Ovary (tissue), 3 donors: ENCODE measurements around the gene GLUD1.

Experiments used
- EP300 ChIP-seq: sonication (generic); formaldehyde crosslinking; IDR thresholded peaks from one replicate; pipeline ENCODE4 v1.6.1; 2017; ENCODE audit warnings: antibody characterized with exemption
- POLR2A ChIP-seq: fragments of 450-650 bp; IDR thresholded peaks from one replicate; pipeline ENCODE4 v1.6.1; 2017; ENCODE audit warnings: antibody characterized with exemption, mild to moderate bottlenecking, moderate library complexity
- TF ChIP-seq, protein P1 (sequence below), 3 donors: fragments of 450-650 bp in 2 of 3; fragments of 200-600 bp in 1 of 3; IDR thresholded peaks; one replicate each; pipeline versions ENCODE4 v1.5.1 to v1.8.0; 2016 to 2022; ENCODE audit warnings: antibody characterized with exemption in 3 of 3, mild to moderate bottlenecking in 1 of 3
- donor health status: DM: no; HTN: no; CAD: no.

DNA sequence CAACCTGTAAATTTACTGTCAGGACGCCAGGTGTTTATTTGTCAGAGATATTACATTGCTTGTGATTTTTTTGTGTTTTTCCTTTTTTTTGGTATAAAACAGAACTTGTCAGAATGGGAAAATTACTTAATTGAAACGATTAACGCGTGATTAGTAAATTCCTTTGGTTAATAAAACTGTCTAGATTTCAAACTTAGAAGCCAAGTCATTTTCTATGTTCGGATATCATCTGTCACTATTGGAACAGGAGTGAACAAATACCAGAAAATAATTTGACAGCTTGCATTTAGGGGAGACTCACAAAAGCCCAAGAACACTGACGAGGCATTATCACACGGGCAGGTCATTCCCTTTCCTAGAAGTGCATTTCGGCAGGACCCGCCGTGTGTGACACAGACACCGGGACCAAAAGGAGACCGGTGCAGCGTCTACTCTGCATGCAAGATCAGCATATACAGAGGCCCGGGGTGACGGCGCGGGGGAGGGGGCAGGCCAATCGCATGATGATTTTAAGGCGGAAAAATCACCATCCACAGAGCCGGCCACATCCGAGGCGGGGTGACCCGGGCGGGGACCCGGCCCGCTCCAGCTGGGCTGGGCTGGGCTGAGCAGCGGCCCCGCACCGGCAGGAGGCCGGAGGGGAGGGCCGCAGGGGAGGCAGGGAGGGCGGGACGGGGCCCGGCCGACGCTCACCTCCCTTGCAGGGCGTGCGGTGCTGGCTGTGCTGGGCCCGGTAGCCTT is 841 bp downstream of the GLUD1 start:
- TF ChIP-seq, protein P1, sequence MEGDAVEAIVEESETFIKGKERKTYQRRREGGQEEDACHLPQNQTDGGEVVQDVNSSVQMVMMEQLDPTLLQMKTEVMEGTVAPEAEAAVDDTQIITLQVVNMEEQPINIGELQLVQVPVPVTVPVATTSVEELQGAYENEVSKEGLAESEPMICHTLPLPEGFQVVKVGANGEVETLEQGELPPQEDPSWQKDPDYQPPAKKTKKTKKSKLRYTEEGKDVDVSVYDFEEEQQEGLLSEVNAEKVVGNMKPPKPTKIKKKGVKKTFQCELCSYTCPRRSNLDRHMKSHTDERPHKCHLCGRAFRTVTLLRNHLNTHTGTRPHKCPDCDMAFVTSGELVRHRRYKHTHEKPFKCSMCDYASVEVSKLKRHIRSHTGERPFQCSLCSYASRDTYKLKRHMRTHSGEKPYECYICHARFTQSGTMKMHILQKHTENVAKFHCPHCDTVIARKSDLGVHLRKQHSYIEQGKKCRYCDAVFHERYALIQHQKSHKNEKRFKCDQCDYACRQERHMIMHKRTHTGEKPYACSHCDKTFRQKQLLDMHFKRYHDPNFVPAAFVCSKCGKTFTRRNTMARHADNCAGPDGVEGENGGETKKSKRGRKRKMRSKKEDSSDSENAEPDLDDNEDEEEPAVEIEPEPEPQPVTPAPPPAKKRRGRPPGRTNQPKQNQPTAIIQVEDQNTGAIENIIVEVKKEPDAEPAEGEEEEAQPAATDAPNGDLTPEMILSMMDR (IDR thresholded peaks at IDR 0.05), result no peak
- TF ChIP-seq POLR2A, result no peak
- TF ChIP-seq EP300, result no peak
